ENCODE data around the gene TEAD1. TPM values are rescaled to one million over a fixed set of nuclear protein-coding genes. Genes with fewer than 3 reads are reported as not detected.

TEAD1 gene
- total RNA-seq, 1 donor from 2014 or later: 62.5 TPM

DNA sequence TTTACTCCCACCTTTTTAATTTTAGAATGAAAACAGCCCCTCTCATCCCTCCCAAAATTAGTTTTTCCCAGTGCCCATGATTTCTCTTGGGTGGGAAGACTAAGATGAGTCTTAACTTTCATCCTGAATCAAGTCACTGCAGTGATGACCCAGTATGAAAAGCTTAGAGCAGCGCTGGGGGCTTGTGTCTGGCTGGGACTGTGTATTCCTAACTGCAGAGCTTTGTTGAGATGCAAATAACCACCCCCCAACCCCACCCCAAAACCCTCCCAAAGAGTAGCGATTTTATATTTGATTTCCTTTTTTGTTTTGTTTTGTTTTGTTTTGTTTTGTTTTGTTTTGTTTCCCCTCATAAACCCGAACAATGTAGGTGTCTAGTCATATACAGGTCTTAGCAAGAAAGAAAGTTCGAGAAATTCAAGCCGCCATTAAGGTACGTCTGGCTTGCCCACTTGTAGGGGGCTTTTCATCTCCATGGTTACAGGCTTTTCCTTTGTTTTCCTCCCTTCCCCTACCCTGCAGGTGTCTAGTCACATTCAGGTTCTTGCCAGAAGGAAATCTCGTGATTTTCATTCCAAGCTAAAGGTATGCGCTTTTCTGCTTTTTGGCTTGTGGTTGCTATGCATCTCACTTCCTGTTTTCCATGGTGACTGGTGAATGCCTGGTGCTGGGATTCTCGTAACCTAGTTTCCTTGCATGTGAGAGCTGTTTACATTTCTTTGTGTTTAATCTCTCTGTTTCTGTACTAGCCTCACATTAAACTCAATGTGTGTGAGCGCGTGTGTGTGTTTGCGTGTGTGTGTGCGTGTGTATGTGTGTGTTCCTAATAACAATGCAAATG, 190.3 kb downstream of the TEAD1 start:
- Mint-ChIP-seq H3K4me3 (ENCODE audit: unreplicated experiment) (peak overlapping the region; percentile 44), H3K4me1 (ENCODE audit: low read depth, unreplicated experiment) (peaks cover 35% of the 10 kb centered on the region), H3K27ac (ENCODE audit: unreplicated experiment) (peak overlapping the region; percentile 35), H3K36me3 (ENCODE audit: unreplicated experiment) (no peaks in the 10 kb centered on the region), H3K9me3 (ENCODE audit: unreplicated experiment) (peaks cover 1% of the 10 kb centered on the region), H3K27me3 (ENCODE audit: unreplicated experiment) (no peaks in the 10 kb centered on the region)
- DNase-seq: no peak
- TF ChIP-seq, protein P1, sequence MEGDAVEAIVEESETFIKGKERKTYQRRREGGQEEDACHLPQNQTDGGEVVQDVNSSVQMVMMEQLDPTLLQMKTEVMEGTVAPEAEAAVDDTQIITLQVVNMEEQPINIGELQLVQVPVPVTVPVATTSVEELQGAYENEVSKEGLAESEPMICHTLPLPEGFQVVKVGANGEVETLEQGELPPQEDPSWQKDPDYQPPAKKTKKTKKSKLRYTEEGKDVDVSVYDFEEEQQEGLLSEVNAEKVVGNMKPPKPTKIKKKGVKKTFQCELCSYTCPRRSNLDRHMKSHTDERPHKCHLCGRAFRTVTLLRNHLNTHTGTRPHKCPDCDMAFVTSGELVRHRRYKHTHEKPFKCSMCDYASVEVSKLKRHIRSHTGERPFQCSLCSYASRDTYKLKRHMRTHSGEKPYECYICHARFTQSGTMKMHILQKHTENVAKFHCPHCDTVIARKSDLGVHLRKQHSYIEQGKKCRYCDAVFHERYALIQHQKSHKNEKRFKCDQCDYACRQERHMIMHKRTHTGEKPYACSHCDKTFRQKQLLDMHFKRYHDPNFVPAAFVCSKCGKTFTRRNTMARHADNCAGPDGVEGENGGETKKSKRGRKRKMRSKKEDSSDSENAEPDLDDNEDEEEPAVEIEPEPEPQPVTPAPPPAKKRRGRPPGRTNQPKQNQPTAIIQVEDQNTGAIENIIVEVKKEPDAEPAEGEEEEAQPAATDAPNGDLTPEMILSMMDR (IDR thresholded peaks at IDR 0.05; ENCODE audit: partially characterized antibody, unreplicated experiment): no peak

DNA sequence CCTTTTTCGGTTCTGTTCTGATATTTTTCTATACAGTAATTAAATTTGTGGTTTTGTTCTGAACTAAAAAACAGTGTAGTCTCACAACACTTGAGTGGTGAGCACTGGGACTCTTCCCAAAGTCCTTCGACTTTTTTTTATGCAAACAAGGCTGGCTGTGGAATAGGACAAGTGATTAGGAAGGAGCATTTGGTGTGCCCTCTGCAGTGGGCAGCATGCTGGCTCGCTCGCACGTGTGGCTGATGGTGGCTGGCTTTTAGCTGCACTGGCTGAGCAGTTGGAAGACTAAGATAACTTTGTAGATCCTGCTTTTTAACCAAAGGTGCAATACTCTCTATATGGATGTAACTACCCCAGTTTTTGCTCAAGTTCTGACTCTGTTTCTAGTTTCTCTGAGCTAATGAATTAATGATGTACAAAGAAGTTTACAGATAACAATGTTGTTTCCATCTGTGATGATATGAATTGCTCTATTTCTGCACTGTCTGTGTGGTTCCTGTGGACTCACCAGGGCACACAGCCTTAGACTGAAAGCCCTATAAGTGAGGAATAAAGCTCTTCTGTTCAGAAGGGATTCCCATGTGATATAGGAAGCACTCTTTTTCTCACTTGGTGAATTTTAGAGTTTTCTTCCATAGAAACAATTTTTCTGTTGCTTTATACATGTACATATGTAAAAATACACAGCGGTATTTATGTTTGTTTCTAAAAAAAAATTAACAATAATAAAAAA, 191.8 kb downstream of the TEAD1 start:
- Mint-ChIP-seq H3K36me3 (ENCODE audit: unreplicated experiment) (no peaks in the 10 kb centered on the region), H3K27ac (ENCODE audit: unreplicated experiment) (peak overlapping the region; percentile 56), H3K9me3 (ENCODE audit: unreplicated experiment) (peaks cover 1% of the 10 kb centered on the region), H3K4me3 (ENCODE audit: unreplicated experiment) (no peak overlapping the region), H3K4me1 (ENCODE audit: low read depth, unreplicated experiment) (peaks cover 32% of the 10 kb centered on the region), H3K27me3 (ENCODE audit: unreplicated experiment) (no peaks in the 10 kb centered on the region)
- DNase-seq: no peak
- TF ChIP-seq, protein P1 (IDR thresholded peaks at IDR 0.05; ENCODE audit: partially characterized antibody, unreplicated experiment): no peak

DNA sequence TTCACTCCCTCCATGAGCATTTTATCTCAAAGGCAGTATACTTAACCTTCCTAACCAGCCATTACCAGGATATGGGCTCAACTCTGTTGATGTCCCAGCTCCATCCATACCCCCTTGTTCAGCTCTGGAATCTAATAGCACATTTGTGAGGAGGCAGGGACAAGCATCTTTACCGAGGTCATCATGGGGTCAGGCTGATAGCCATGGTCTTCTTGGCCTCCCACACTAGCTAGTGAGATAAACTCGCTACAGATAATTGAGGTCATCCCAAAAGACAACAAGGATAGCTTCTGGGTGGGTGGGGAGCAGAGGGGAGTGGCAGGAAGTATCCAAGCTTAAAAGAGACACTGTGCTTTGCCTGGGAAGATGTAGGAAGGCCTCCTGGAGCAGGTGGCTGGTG, 193.3 kb downstream of the TEAD1 start:
- H3K4me1 Mint-ChIP-seq (ENCODE audit: low read depth, unreplicated experiment): peaks cover 40% of the 10 kb centered on the region
- no peaks in the 10 kb centered on the region for H3K27me3 Mint-ChIP-seq (ENCODE audit: unreplicated experiment)
- H3K9me3 Mint-ChIP-seq (ENCODE audit: unreplicated experiment): peaks cover 6% of the 10 kb centered on the region
- no peak overlapping the region for H3K4me3 Mint-ChIP-seq (ENCODE audit: unreplicated experiment)
- H3K36me3 Mint-ChIP-seq (ENCODE audit: unreplicated experiment): no peaks in the 10 kb centered on the region
- no peak for DNase-seq
- no peak overlapping the region for H3K27ac Mint-ChIP-seq (ENCODE audit: unreplicated experiment)
- TF ChIP-seq, protein P1 (IDR thresholded peaks at IDR 0.05; ENCODE audit: partially characterized antibody, unreplicated experiment): no peak

DNA sequence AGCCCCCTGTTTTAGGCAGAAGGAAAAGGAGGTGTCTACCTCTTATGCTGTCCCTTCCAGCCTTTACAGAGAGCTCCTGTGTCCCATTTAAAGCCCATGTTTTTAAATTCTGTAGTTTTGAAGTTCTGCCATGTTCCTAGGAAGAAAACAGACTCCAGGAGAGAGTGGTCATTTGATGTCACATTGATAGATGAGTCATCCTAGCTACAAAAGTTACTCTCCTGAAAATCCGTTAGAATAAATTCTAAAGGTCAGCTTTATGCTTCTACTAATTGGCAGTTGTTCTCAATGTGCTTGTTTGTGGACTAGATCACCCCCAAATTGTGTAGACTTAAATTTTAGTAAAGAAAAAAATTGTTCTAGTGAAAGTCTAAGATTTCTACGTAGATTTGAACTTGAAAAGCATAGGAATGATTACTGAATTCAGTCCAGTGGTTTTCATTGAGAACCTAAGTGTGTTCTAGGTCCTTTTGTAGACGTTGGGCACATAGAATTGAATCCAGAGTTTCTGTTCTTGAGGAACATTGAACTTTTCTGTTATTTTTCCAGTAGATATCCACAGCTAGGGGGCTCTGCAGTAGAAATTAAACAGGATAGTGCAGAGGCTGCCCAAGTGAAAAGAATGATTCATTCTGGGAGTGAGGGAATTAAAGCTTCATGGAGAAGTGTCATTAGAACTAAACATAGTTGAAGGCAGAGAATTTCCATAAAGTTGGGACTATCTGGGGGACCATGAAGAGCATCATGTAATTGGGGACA, 194.3 kb downstream of the TEAD1 start:
- no peaks in the 10 kb centered on the region for H3K36me3 Mint-ChIP-seq (ENCODE audit: unreplicated experiment)
- peaks cover 6% of the 10 kb centered on the region for H3K9me3 Mint-ChIP-seq (ENCODE audit: unreplicated experiment)
- H3K27ac Mint-ChIP-seq (ENCODE audit: unreplicated experiment): no peak overlapping the region
- H3K27me3 Mint-ChIP-seq (ENCODE audit: unreplicated experiment): no peaks in the 10 kb centered on the region
- TF ChIP-seq, protein P1 (IDR thresholded peaks at IDR 0.05; ENCODE audit: partially characterized antibody, unreplicated experiment): no peak
- no peak overlapping the region for H3K4me3 Mint-ChIP-seq (ENCODE audit: unreplicated experiment)
- DNase-seq: no peak
- peaks cover 32% of the 10 kb centered on the region for H3K4me1 Mint-ChIP-seq (ENCODE audit: low read depth, unreplicated experiment)
